HG03354 (cell line): ENCODE data around the gene AUTS2.

Experiments used
- ATAC-seq: cut with Tn5 transposase; IDR thresholded peaks from one replicate; pipeline ENCODE4 v1.9.1; 2021; ENCODE audit warnings: mild to moderate bottlenecking; ENCODE audit not compliant: unreplicated experiment, poor library complexity, severe bottlenecking

The AUTS2 gene

DNA sequence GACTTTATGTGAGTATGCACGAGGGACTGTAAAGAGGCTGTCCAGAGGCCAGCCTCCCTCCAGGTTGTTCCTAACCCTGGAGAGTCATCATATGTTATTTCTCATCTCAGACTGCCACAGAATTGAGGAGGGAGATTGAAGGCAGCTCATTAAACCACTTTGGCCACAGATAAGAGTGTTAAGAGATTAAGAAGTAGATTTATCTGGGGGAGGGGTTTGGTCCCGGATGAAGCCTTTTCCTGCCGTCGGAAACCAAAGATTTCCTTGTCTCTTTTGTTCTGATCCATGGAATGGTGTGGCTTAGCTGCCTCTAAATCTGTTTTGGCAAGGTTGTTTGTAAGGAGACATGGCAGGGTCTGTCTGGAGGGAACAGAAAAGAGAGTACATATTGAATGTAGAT lies 338.8 kb downstream of the AUTS2 start:
- ATAC-seq = no peak

DNA sequence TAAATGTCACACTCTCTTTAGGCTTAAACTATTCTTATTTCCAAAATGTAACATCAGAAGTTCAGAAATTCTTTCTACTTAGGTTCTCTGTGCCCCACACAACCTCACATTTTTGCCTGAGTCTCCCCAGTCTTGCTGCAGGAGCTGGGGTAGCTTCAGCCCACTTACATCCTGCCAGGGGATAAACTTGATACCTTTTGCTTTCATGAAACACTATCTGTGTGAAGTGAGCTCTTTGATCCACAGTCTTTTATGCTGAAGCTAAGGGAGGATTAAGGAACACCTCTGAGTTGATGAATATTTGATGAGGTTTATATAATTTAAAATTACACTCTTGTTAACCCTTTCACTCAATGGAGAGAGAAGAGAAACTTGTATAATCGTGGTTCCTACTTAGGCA lies 341.0 kb downstream of the AUTS2 start:
- ATAC-seq = no peak

DNA sequence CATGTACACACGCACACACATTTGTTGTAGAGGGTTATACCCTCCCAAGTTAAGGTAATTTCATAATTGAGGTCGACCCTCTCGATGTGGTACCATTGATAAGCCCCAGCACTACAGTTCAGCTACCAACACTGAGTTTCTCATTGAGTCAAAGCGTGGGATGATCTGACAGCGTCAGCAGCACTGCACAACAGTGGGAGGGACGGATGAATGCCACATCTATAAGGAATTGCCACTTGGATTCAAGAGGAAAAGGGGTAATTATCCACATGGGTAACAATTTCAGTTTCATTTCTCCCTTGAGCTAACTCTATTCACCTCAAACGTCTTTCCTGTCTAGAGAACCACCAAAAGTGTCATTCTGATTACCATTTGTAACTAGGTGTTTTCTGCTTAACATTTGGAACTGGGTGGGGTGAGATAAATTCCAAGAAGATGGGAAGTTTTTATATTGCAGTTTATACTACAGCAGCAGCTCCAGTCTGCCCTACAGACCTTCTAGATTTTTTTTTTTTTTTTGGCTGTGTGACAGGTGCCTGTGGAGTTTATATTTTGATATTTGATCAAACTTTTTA lies 342.9 kb downstream of the AUTS2 start:
- no peak for ATAC-seq

DNA sequence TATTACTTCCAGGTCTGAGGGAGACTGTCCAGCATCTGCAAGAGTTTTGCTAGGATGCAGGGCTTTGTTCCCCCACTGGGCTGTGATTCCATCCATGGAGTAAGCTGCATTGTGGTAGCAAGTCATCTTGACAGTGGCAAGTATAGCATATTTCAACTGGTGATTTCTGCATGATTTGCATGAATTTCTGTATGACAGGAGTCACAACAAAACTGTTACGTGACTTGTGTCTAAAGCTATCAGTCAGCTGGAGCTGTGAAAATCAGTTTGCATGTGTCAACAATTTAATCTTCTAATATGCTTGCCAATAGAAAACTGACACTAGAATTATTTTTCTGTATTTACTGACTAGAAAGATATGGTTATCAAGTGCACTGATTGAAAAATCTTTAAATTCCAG lies 344.3 kb downstream of the AUTS2 start:
- no peak for ATAC-seq

DNA sequence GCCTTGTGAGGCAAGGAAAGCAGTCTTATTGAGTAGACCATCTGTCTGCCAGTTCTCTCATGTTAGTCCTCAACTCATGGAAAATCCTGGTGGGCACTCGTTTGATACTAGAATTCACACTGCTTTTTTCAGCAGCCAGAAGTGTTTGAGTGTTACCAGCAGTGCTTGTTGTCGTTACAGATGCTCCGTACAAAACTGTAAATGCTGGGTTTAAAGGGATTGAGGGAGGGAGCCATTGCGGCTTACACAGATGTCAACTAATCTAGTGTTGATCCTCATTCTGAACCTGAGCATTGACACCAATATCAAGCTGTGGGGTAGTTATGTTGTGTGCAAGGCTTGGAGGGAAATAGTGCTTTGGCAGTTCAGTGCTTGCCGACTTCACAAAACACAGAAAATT lies 348.6 kb downstream of the AUTS2 start:
- ATAC-seq = no peak

DNA sequence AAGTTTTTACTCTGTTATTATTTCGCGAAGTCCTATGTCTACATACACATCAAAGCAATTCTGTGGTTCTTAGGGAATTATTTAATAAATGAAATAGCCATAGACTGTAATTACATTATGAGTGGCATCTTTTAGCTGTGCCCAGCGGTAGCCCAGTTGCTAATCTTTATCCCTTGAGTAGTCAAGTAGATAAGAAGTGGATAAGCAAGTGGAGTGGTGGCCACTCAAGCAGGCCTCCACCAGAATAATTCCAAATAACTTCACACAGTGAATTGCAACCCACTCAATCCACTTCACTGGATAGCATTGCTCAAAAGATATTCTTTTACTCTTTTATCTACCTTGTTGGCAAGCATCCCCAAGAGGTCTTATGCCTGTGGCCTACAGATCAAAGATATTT lies 349.7 kb downstream of the AUTS2 start:
- ATAC-seq = no peak

DNA sequence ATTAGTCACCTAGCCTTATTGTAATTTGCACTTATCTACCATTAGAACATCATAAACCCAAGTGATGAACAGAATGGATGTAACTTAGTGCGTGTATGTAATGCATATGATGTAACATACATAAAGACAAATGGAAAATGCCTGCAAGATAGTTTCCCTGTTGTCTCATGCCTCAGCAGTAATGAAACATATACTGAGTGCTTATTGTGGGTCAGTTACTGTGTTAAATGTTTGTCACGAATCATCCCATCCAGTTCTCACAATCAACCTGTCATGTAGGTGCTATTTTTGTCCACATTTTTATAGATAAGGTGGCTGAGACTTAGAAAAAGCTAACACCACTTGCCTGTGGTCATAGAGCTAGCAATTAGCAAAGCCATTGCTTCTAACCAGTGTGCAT lies 350.8 kb downstream of the AUTS2 start:
- no peak for ATAC-seq

DNA sequence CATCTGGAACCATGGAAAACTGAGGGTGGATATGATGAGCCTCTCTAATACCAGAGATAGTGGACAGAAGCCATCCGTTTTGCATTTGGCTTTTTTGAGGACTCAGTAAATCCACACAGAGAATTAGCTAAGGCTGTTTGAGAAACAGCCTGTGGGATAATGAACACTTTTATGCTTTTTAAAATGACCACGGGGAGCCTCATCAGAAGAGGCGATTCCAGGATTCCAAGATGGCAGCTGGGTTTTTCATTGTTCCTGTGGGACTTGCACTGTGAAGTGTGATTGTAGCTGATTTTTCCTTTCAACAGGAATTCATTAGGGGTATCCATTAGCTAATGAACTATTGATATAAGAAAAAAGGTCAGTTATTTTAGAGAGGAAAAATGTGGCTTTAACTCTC lies 353.2 kb downstream of the AUTS2 start:
- ATAC-seq = no peak

DNA sequence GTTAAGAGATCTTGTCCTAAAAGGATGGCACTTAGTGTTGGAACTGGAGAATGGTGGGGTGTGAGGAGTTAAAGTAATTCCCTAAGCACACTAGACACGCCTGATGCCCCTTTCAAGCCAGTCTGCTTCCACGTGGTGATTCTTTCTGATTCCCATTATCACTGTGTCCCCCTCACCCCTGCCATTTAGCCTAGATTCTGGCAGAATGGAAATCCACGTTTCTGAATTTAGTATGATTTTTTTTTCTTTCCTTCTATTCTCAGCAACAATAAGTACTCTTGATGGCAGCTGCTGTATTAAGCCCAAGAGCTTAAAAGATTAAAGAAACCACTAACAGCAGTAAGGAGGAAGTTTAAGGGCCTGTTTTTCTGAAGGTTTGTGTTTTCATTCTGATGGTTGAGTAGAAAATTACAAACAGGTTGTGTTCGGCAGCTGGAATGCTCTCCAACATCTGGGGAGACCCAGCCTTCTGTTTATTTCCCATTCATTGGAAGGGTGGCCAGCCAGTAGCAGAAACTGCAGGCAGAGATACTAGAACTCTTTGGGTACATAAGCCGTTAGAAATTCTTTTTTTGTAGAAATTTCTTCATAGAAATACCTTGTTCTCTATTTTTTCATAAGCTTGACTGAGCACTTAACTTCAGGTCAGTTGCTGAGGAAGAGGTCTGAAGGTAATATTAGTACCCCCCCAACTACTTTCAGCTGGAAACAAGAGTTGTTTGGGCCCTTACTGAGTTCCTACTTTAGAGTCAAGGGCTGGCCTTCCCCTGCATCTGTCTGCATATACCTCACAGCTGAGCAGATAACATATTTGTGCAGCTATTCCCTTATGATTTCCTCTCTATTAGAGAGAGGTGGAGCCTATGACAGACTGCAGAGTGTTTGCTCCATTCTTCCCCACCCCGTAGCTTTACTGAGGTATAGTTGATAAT lies 355.1 kb downstream of the AUTS2 start:
- ATAC-seq = no peak

DNA sequence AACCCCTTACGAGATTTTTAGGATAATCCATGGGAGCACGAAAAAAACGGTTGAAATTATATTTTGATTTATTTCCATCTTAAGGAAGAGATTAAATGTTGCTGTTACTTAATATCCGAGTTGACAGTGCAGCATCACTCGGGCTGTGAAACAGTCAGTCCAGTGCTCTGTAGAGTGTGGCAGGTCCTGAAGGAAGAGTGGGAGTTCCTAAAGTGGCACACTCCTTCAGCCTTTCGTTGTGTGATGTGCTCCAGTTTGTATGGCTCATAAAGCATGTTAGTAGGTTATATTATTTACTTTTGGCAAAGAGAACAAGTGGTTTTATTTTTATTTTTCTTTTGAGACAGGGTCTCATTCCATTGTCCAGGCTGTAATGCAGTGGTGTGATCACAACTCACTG lies 358.3 kb downstream of the AUTS2 start:
- no peak for ATAC-seq

DNA sequence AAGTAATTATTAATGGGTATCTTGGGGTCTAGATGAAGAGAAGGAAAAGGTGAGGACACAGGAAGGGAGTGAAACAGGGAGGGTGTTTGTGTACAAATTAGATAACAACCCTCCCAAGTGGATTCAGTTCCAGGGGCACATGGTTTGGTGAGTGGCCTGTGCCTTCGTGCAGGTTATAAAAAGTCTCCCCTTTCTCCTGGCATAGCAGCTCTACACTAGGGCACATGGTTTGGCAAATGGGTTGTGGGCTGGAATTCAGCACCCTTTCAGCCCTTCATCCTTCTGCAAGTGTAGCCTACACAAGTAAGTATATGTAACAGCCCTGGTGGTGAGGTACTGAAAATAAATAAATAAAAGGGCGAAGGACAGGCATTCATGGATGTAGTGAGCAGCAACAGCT lies 359.4 kb downstream of the AUTS2 start:
- ATAC-seq = no peak

DNA sequence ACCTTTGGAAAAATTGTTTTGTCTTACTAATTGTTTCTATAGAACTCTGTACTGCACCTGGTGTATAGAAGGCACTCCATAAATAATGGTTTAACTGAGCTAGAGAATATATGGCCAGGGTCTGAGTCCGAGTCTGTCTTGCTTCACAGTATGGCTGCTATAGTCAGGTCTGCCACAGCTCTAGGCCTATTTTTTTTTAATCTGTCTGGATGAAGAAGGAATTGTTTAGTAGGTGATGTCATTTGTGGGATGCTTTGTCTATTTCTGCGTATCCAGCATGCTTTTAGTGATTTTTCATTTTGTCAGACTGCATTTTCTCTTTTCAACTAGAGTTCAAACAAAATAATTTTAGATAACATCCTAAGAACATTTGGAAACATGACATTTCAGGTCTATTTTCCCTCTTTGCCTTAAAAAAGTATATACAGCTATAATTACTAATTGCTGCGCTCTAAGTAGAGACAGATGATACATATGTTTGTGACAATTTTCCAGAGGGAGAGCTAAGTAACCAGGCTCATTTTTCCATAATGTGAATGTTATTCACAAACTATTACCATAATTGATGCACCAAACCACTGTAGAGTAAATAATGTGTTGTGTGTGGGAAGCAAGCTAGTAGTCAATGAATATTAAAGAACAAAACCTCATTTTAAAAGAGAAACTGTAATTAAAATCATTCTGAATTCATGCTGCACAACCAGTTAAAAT lies 361.7 kb downstream of the AUTS2 start:
- no peak for ATAC-seq

DNA sequence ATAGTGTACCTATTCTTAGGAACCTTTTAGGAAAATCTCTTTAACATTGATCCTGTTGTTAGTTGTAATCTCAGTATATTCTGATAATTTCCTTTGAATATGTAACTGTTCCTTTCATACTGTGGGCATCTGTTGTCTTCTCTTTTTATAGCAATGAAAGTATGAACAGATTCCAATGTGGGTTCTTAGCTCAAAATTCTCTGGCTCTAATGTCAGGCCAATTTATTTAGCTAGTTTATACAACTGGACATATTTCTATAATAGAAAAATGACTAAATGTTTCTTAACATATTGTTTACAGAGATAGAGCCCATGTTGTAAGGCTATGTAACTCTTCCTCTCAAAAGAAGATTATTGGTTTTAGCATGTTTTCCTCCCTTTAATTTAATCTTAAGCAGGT lies 363.2 kb downstream of the AUTS2 start:
- no peak for ATAC-seq

DNA sequence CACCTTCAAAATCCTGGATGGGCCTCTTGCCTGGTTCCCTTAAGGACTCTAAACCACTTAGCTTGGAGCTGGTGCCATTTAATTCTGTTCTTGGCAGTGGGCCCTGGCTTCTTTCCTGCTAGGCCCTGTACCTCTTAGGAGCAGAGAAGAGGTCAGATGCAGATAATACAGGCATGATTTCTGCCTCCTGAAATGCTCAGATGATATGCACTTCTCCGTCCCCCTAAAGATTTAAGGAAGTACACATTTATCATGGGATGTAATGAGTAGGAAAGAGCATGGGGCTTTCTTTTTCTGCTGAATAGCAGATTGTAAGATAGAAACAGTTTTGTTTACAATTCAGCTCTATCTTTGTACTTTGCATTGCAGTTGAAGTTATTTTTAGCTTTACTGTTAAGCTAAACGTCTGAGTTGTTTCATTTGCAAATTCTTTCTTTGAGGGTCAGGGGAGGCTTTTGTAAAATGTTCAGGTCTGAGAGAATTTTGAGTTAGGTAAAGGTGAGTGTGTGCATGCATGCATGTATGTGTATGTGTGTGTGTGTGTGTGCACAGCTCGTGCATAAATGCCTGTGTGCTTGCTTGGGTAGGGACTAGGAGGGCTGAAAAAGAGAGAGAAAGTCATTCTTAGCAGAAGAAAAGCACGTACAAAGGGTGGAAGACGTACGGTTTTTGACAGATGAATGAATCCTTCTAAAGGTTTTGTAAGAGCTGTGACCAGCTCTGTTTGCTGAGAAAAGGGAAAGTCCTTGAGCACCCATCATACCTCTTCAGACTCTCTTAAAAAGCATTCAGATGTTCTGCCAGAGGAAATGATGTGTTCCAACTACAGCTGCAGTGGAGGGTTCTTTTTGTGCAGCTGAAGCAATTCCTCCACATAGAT lies 364.2 kb downstream of the AUTS2 start:
- no peak for ATAC-seq

DNA sequence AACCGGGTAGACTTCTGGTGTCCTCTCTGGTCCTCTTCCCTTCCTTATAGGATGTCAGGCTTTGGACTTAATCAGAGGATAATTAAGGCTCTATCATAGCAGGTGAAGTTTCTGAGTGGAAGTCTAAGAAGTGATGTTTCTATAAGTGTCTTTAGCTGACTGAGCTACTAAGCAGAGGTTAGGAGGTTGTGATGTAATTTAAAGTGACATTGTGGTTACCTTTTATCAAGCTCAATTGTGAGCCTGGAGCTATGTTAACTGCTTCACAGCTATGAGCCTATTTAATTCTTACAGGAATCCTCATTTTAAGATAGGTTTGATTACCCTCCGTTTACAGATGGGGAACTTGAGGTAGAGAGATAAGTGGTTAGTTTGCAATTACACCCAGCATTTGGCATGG lies 365.1 kb downstream of the AUTS2 start:
- ATAC-seq = no peak

DNA sequence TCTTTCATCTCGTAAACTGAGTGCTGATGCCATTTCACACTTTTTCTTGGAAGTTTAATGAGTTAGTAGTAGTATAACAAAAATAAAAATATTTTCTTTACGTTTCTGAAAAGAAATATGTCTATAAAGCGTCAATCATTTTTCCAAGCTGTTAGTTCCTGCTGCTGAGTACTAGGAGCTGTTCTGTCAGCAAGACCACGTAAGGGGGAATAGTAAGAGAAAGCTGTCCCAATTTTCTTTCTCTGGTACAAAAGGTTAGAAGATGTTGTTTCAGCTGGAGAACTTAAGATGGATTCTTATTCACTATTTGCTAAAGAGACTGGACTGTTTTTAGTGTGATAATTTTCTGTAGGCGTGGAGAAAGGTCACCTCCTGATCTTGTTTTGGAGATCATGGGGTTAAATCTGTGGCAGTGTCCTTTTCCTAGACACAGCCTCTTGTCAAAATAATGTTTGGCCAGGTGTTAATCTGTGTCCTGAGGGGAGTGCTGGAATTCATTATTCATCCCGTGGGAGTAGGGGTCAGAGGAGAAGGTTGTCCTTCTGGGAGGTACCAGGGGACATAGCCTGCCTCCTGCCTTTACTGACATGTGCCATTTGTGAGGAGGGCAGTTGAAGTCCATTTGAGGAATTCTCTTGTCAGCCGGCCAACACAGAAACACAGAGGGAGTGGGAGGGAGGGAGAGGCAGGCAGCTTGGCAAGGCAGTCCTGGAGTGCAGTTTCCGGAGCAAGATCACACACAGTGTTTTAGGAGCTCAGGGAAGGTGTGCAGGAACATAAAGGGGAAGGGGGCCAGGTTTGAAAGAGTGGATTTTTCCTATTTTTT lies 368.7 kb downstream of the AUTS2 start:
- no peak for ATAC-seq

DNA sequence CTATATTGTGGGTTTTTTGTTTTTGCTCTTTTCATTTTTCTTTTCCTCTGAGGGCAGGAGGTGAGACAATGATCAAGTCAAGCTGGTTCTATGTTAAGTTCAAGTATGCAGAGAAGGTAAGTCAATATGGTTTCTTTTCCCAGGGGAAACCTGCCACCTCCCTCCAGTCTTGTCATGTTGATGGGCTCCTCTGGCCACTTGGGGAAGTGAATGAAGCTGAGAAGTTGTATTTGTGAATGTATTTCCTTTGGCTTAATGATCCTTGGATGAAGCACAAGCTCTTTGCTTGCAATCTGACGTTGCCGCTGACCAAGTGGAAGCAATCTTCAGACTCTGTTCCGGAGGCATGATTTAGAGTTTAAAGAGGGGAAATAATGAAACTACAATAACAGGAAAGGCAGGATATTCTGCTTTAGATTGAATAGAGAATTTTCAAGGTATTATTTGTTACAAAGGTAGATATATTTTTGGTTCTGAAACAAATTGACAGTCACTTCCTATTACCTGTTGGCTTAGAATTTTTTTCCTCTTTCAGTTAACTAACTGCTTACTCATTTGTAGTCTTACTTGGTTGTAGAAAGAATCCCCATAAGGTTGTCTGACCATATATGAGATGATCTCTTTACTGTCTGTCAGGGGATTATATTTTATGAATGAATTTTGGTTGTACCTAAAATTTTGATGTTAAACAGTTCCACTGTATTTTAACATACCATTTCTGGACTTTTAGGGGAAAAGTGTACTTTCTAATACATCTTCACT lies 369.6 kb downstream of the AUTS2 start:
- ATAC-seq = no peak

DNA sequence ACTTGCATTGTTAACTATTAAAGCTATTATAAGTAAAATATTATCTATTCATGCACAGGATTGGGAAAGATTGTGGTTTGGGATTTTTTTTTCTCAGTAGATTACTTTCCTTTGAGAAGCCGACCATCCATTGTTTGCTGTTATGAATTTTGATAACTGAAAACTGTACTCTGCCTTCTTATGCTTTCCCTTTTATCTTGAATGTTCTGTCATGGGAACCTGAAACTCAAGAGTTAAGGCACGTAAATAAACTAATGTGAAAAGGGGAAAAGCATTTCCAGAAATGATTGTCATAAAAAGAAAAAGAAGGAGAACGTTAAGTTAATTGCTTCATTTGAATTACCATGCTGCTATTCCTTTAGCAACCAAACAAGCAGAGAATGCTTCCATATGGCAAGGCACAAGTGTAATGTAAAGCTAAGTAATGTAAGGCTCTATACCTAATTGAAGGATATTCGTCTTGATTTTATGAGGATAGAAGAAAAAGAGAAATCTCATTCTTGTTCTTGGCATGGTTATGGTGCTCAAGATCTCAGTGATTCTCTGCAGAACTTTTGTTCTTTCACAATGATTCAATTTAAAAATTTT lies 370.8 kb downstream of the AUTS2 start:
- ATAC-seq = no peak
